NCI-H2107 treated with DMSO at 0.1 percent for 48 hours (cell line): Measurements from ENCODE around the gene FDXR.
"Not testable (repeated sequence)": the region's sequence is repeated elsewhere in the genome, so short reads cannot be mapped to it uniquely, and the experiment has no call there.

Experiments
- DNase-seq: peaks from one replicate; lab custom pipeline; 2025; ENCODE audit not compliant: unreplicated experiment; lab: John Stamatoyannopoulos, UW

The FDXR gene

GRCh38 chr17:74872313-74873036 lies at the start of gene FDXR:
TSS of gene FDXR (minus strand) at chr17:74872994. CDS start at chr17:74872944, 50 bp downstream.
- DNase-seq, result no peak

- no peak for DNase-seq
Observed at GRCh38 chr17:74922172-74922571, 49.4 kb upstream of the FDXR start.

GRCh38 chr17:74921769-74922168 lies 49.0 kb upstream of the FDXR start:
- no peak for DNase-seq

- no peak for DNase-seq
Observed at GRCh38 chr17:74921026-74921681, 48.4 kb upstream of the FDXR start.

GRCh38 chr17:74920642-74921025 lies 47.8 kb upstream of the FDXR start:
- no peak for DNase-seq

- no peak for DNase-seq
Observed at GRCh38 chr17:74920306-74920620, 47.5 kb upstream of the FDXR start.

GRCh38 chr17:74919440-74920305 lies 46.9 kb upstream of the FDXR start:
- DNase-seq, result no peak

- no peak for DNase-seq
Observed at GRCh38 chr17:74918906-74919305, 46.1 kb upstream of the FDXR start.

GRCh38 chr17:74917430-74917829 lies 44.6 kb upstream of the FDXR start:
- DNase-seq, result no peak

- DNase-seq, result no peak
Observed at GRCh38 chr17:74916851-74917199, 44.0 kb upstream of the FDXR start.

- DNase-seq, result no peak
Observed at GRCh38 chr17:74916136-74916850, 43.5 kb upstream of the FDXR start.

- DNase-seq, result not testable (repeated sequence)
Observed at GRCh38 chr17:74911423-74911822, 38.6 kb upstream of the FDXR start.

GRCh38 chr17:74909097-74909496 lies 36.3 kb upstream of the FDXR start:
- DNase-seq, result not testable (repeated sequence)

- DNase-seq, result no peak
Observed at GRCh38 chr17:74907012-74907411, 34.2 kb upstream of the FDXR start.

- DNase-seq, result not testable (repeated sequence)
Observed at GRCh38 chr17:74906214-74906793, 33.5 kb upstream of the FDXR start.

GRCh38 chr17:74904687-74905409 lies 32.1 kb upstream of the FDXR start:
- no peak for DNase-seq

- DNase-seq, result no peak
Observed at GRCh38 chr17:74903671-74904070, 30.9 kb upstream of the FDXR start.

- no peak for DNase-seq
Observed at GRCh38 chr17:74903034-74903433, 30.2 kb upstream of the FDXR start.

- no peak for DNase-seq
Observed at GRCh38 chr17:74901353-74902135, 28.8 kb upstream of the FDXR start.

- no peak for DNase-seq
Observed at GRCh38 chr17:74900208-74900607, 27.4 kb upstream of the FDXR start.
